K562 (cell line): ENCODE results near the gene ST6GAL1.

ENCODE experiments used
- FOS ChIP-seq: IDR thresholded peaks from 3 replicates; pipeline ENCODE4 v1.6.1; 2011; ENCODE audit not compliant: insufficient read length; ENCODE audit errors: extremely low read depth
- LEF1 ChIP-seq: fragments of 450-650 bp; IDR thresholded peaks from 2 replicates; pipeline ENCODE4 v1.6.1; 2016; ENCODE audit warnings: mild to moderate bottlenecking
- TF ChIP-seq, protein P1 (sequence below): sonication (generic); formaldehyde crosslinking; IDR thresholded peaks from 2 replicates; pipeline ENCODE4 v1.8.0; 2022; ENCODE audit warnings: missing genetic modification reagents, mild to moderate bottlenecking, borderline replicate concordance

DNA sequence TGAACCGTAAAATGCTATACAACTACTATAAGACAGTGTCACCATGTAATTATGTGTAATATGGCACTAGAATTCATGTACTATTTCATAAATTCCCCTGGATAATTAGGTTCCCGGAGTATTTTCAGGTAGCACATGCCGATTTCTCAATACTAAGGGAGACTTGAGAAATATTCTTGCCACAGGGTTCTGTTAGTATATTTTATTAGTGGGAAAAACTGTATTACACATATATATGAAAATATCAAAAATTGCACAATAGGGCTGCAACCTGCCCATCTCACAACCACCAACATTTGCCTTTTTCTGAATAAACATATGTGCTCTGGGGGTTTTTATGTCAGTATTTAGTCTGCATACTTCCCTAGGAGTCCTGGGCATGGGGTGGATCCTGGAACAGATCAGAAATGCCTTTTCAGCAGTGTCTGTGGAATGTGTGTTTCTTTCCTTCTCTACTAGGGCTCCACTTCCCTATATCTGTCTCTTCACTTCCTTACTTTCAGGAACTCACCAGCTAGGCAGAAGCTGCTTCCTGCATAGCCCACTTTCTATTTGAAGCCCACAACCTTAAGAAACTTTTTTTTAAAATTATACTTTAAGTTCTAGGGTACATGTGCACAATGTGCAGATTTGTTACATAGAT is 121.5 kb downstream of the ST6GAL1 start:
- TF ChIP-seq, protein P1, sequence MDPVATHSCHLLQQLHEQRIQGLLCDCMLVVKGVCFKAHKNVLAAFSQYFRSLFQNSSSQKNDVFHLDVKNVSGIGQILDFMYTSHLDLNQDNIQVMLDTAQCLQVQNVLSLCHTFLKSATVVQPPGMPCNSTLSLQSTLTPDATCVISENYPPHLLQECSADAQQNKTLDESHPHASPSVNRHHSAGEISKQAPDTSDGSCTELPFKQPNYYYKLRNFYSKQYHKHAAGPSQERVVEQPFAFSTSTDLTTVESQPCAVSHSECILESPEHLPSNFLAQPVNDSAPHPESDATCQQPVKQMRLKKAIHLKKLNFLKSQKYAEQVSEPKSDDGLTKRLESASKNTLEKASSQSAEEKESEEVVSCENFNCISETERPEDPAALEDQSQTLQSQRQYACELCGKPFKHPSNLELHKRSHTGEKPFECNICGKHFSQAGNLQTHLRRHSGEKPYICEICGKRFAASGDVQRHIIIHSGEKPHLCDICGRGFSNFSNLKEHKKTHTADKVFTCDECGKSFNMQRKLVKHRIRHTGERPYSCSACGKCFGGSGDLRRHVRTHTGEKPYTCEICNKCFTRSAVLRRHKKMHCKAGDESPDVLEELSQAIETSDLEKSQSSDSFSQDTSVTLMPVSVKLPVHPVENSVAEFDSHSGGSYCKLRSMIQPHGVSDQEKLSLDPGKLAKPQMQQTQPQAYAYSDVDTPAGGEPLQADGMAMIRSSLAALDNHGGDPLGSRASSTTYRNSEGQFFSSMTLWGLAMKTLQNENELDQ (CRISPR knock-in tag): no peak
- TF ChIP-seq LEF1 (no peak), FOS (no peak)
